HG03558 (cell line): ENCODE results near the gene ZNF778.
"Not testable (repeated sequence)": the region's sequence is repeated elsewhere in the genome, so short reads cannot be mapped to it uniquely, and the experiment has no call there.

Source experiments
- ATAC-seq: cut with Tn5 transposase; IDR thresholded peaks from one replicate; pipeline ENCODE4 v1.9.1; 2021; ENCODE audit warnings: moderate number of reproducible peaks; ENCODE audit not compliant: unreplicated experiment; ENCODE audit errors: extremely low read depth

ZNF778 gene

DNA sequence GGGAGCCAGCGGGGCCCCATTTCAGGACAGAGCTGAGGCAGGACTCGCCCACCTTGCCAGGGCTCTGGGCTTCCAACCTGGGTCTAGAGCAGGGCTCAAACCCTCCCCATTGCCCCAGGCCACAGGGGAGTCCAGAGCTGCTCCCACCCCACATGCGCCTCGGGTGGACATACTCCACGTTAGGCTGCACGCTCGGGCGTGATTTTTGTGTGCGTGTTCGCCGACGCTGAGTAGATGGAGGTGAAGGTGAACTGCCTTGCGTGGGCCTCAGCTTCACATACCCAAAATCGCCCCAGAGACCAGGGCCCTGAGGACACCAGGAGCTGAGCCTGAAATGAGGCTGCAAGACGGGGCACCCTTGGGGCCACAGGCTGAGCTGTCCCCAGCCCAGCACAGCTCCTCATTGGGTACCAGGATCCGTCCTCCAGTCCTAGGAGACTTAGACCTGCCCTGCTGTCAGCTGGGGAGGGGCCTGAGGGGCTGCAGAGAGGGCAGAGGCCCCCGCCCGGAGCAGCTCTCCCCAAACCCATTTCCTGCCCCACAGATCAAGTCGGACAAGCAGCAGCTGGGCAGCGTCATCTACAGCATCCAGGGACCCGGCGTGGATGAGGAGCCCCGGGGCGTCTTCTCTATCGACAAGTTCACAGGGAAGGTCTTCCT, 37.7 kb upstream of the ZNF778 start:
- no peak for ATAC-seq

DNA sequence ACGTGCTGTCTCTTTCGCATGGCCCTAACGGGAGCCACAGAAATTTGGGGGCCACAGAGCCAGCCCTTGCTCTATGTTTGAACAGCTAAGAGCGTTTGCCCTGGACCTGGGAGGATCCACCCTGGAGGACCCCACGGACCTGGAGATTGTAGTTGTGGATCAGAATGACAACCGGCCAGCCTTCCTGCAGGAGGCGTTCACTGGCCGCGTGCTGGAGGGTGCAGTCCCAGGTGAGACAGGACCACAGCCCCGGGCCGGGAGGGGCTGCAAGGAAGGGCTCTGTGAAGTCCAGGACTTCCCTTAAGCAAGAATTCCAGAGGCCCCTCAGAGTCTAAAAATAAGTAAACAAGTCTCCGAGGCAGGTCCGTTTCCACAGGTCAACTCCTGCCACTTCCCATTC, 34.0 kb upstream of the ZNF778 start:
- no peak for ATAC-seq

GRCh38 chr16:89183975-89184676, 33.4 kb upstream of the ZNF778 start:
- ATAC-seq: no peak

DNA sequence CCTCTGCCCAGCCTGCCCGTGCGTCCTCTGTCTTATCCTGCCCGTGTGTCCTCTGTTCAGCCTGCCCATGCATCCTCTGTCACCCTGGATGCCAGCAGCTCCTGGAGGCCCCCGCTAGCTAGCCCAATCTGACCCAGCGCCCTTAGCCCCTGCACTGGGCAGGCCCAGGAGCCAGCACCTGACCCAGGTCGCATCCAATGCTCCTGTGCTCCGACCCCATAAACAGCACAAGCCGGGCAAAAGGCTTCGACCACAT, 32.9 kb upstream of the ZNF778 start:
- ATAC-seq: no peak

- no peak for ATAC-seq
Observed at GRCh38 chr16:89184933-89185794, 32.3 kb upstream of the ZNF778 start.

GRCh38 chr16:89185887-89186592, 31.5 kb upstream of the ZNF778 start:
- not testable (repeated sequence) for ATAC-seq

- ATAC-seq: not testable (repeated sequence)
Observed at GRCh38 chr16:89186593-89187031, 30.9 kb upstream of the ZNF778 start.

DNA sequence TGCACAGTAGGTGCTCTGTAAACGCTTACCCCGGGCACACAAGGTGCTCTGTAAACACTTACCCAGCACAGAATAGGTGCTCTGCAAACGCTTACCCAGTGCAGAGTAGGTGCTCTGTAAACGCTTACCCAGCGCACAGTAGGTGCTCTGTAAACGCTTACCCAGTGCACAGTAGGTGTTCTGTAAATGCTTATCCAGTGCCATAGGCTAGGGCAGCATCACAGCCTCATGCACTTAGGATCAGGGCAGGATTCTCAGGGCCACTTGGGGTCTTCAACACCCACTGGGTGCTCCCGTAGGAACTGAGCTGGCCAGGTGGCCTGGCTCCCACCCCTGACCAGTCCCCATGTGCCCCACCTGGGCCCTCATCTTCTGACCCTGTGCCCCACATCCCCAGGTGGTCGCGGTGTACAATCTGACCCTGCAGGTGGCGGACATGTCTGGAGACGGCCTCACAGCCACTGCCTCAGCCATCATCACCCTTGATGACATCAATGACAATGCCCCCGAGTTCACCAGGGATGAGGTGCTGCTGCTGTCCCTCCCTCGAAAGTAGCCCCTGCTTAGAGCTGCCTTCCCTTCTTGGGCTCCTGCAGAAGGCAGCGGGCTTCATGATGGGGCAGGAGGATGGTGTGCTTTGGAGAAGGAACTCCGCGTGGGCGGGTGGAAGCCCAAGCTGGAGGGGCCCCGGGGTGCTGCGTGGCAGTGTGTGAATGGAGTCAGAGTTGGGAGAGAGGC, 30.3 kb upstream of the ZNF778 start:
- no peak for ATAC-seq

- no peak for ATAC-seq
Observed at GRCh38 chr16:89187770-89188392, 29.6 kb upstream of the ZNF778 start.

GRCh38 chr16:89188471-89189357, 28.8 kb upstream of the ZNF778 start:
- not testable (repeated sequence) for ATAC-seq

GRCh38 chr16:89189358-89190025, 28.0 kb upstream of the ZNF778 start:
- no peak for ATAC-seq

- no peak for ATAC-seq
Observed at GRCh38 chr16:89190150-89190958, 27.1 kb upstream of the ZNF778 start.

GRCh38 chr16:89191033-89191900, 26.2 kb upstream of the ZNF778 start:
- ATAC-seq: no peak

DNA sequence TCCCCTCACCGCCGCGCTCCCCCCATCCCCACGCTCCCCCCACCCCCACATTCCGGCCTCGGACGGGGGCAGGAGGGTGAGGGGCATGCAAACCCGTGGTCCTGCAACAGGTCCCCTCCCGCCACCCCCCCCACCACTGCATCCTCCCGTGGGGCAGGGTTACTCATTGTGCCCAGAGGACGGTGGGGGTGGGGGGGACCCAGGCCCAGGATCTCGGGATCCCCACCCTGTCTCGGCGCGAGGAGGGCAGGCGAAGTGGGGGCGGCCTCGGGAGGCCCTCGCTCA, 25.7 kb upstream of the ZNF778 start:
- no peak for ATAC-seq

DNA sequence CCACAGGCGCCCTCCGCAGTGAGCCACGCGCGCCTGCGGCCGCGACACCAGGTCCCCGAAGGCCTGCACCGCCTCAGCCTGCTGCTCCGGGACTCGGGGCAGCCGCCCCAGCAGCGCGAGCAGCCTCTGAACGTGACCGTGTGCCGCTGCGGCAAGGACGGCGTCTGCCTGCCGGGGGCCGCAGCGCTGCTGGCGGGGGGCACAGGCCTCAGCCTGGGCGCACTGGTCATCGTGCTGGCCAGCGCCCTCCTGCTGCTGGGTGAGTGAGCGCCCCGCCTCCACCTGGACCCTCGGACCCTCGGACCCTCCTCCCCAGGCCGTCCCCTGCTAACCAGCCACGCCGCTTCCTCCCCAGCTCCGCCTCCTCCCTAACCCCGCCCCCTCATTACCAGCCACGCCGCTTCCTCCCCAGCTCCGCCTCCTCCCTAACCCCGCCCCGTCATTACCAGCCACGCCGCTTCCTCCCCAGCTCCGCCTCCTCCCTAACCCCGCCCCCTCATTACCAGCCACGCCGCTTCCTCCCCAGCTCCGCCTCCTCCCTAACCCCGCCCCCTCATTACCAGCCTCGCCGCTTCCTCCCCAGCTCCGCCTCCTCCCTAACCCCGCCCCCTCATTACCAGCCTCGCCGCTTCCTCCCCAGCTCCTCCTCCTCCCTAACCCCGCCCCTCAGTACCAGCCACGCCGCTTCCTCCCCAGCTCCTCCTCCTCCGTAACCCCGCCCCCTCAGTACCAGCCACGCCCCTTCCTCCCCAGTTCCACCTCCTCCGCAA, 25.1 kb upstream of the ZNF778 start:
- ATAC-seq: not testable (repeated sequence)
